IMR-90 (cell line): Measurements from ENCODE around the gene PRM2. TPM values are rescaled to one million over a fixed set of nuclear protein-coding genes. Genes with fewer than 3 reads are reported as not detected.

ENCODE experiments used
- ATAC-seq: fragments of 200-7000 bp; cut with Tn5 transposase; 2 replicates; pipeline ENCODE4 v1.9.1; 2020; ENCODE audit warnings: low read depth, mild to moderate bottlenecking, moderate library complexity
- BruUV-seq: library from RNA; stranded (reverse); fragments of 400-500 nt; replicated peaks from 2 replicates; lab custom pipeline; 2021; lab: Mats Ljungman, UMichigan
- CTCF ChIA-PET: fragments of 300-600 bp; formaldehyde crosslinking; extraction: SDS; loops from one replicate; lab custom pipeline; 2021; ENCODE audit warnings: antibody characterized with exemption; lab: Yijun Ruan, JAX
- POLR2A ChIA-PET: fragments of 300-600 bp; sonication (Branson Sonifier 250); formaldehyde crosslinking; loops from one replicate; lab custom pipeline; 2022; ENCODE audit warnings: antibody characterized with exemption; ENCODE audit not compliant: unreplicated experiment; lab: Charles Lee
- DNase-seq: peaks from one replicate; pipeline ENCODE4 v3.0.0; 2013
- H2AFZ ChIP-seq: replicated peaks from 2 replicates; pipeline ENCODE3; 2013; ENCODE audit warnings: low read length, mild to moderate bottlenecking; ENCODE audit not compliant: poor library complexity
- H2AK5ac ChIP-seq: 2 replicates; pipeline ENCODE4 v1.6.1; 2013; ENCODE audit warnings: low read depth, low read length, inconsistent platforms
- H2AK9ac ChIP-seq: replicated peaks from 2 replicates; pipeline ENCODE3; 2013; ENCODE audit warnings: mild to moderate bottlenecking, low read depth, low read length, moderate library complexity; ENCODE audit not compliant: poor library complexity
- H2BK120ac ChIP-seq: 2 replicates; pipeline ENCODE4 v1.6.1; 2013; ENCODE audit warnings: low read depth, low read length, inconsistent platforms
- H2BK15ac ChIP-seq: 3 replicates; pipeline ENCODE4 v1.6.1; 2013; ENCODE audit warnings: low read depth, low read length, inconsistent platforms
- H2BK20ac ChIP-seq: 2 replicates; pipeline ENCODE4 v1.6.1; 2013; ENCODE audit warnings: low read depth, mild to moderate bottlenecking, inconsistent platforms, low read length, moderate library complexity
- H2BK5ac ChIP-seq: 2 replicates; pipeline ENCODE4 v1.6.1; 2013; ENCODE audit warnings: mild to moderate bottlenecking, low read depth, low read length, inconsistent platforms; ENCODE audit not compliant: poor library complexity, severe bottlenecking
- H3K14ac ChIP-seq: replicated peaks from 2 replicates; pipeline ENCODE4 v1.6.1; 2013; ENCODE audit warnings: low read depth, low read length, inconsistent platforms
- H3K18ac ChIP-seq: 2 replicates; pipeline ENCODE4 v1.6.1; 2013; ENCODE audit warnings: low read depth, low read length, control low read depth
- H3K23ac ChIP-seq: 2 replicates; pipeline ENCODE4 v1.6.1; 2013; ENCODE audit warnings: low read depth, low read length, inconsistent platforms
- H3K27ac ChIP-seq: 2 replicates; pipeline ENCODE4 v1.5.1; 2013; ENCODE audit warnings: mild to moderate bottlenecking, control low read depth, low read length; ENCODE audit not compliant: insufficient read depth
- H3K27me3 ChIP-seq: 2 replicates; pipeline ENCODE4 v1.6.1; 2013; ENCODE audit warnings: low read length; ENCODE audit not compliant: control insufficient read depth, insufficient read depth
- H3K36me3 ChIP-seq: 2 replicates; pipeline ENCODE4 v1.6.1; 2013; ENCODE audit warnings: low read length, mixed read lengths; ENCODE audit not compliant: control insufficient read depth, insufficient read depth
- H3K4ac ChIP-seq: 2 replicates; pipeline ENCODE4 v1.6.1; 2013; ENCODE audit warnings: low read depth, low read length, inconsistent platforms
- H3K4me1 ChIP-seq: 2 replicates; pipeline ENCODE4 v1.6.1; 2013; ENCODE audit warnings: low read length, mixed read lengths; ENCODE audit not compliant: control insufficient read depth, insufficient read depth
- H3K4me2 ChIP-seq: 2 replicates; pipeline ENCODE4 v1.6.1; 2013; ENCODE audit warnings: low read depth, mild to moderate bottlenecking, control low read depth, low read length, moderate library complexity
- H3K4me3 ChIP-seq: 2 replicates; pipeline ENCODE4 v1.5.1; 2013; ENCODE audit warnings: low read depth, mild to moderate bottlenecking, control low read depth, low read length, moderate library complexity; ENCODE audit not compliant: insufficient read depth
- H3K56ac ChIP-seq: 2 replicates; pipeline ENCODE4 v1.6.1; 2013; ENCODE audit warnings: low read length, inconsistent platforms; ENCODE audit not compliant: insufficient read depth; ENCODE audit errors: extremely low read depth
- H3K79me1 ChIP-seq, 2 experiments: 2 replicates each; pipeline ENCODE4 v1.6.1; 2013; ENCODE audit warnings: low read length in 2 of 2, inconsistent platforms in 1 of 2, low read depth in 1 of 2
- H3K9ac ChIP-seq: 2 replicates; pipeline ENCODE4 v1.6.1; 2013; ENCODE audit warnings: low read depth, low read length, control low read depth
- H3K9me1 ChIP-seq: 2 replicates; pipeline ENCODE4 v1.6.1; 2013; ENCODE audit warnings: low read length, inconsistent platforms; ENCODE audit not compliant: insufficient read depth
- H3K9me3 ChIP-seq: 2 replicates; pipeline ENCODE4 v1.6.1; 2013; ENCODE audit warnings: low read length; ENCODE audit not compliant: control insufficient read depth, insufficient read depth
- H4K20me1 ChIP-seq: 2 replicates; pipeline ENCODE4 v1.6.1; 2013; ENCODE audit warnings: low read length, inconsistent platforms; ENCODE audit not compliant: insufficient read depth
- H4K5ac ChIP-seq: 2 replicates; pipeline ENCODE4 v1.6.1; 2013; ENCODE audit warnings: mild to moderate bottlenecking, low read depth, low read length, control low read depth
- H4K8ac ChIP-seq, 2 experiments: 2 replicates each; pipeline ENCODE4 v1.6.1; 2013; ENCODE audit warnings: low read depth in 2 of 2, low read length in 2 of 2, control low read depth in 1 of 2, inconsistent platforms in 1 of 2
- H4K91ac ChIP-seq: 2 replicates; pipeline ENCODE4 v1.6.1; 2013; ENCODE audit warnings: low read depth, low read length, inconsistent platforms; ENCODE audit not compliant: insufficient read depth
- BHLHE40 ChIP-seq: fragments of 150-350 bp; IDR thresholded peaks from 2 replicates; pipeline ENCODE4 v1.6.1; 2016; ENCODE audit warnings: mild to moderate bottlenecking, low read depth, low read length
- CHD1 ChIP-seq: IDR thresholded peaks from 2 replicates; pipeline ENCODE4 v1.6.1; 2012; ENCODE audit warnings: low read depth, low read length, improper control_type of control experiment
- FOS ChIP-seq: fragments of 150-350 bp; IDR thresholded peaks from 2 replicates; pipeline ENCODE4 v1.6.1; 2016; ENCODE audit warnings: low read depth, low read length
- MAFK ChIP-seq: IDR thresholded peaks from 2 replicates; pipeline ENCODE4 v1.6.1; 2012; ENCODE audit warnings: low read depth, low read length, improper control_type of control experiment
- MXI1 ChIP-seq: IDR thresholded peaks from 2 replicates; pipeline ENCODE4 v1.6.1; 2012; ENCODE audit warnings: low read depth, mild to moderate bottlenecking, low read length, moderate library complexity, borderline replicate concordance
- NFE2L2 ChIP-seq: fragments of 150-350 bp; IDR thresholded peaks from 2 replicates; pipeline ENCODE4 v1.6.1; 2016; ENCODE audit warnings: low read depth, mild to moderate bottlenecking, low read length
- POLR2A ChIP-seq: IDR thresholded peaks from 2 replicates; pipeline ENCODE4 v1.6.1; 2012; ENCODE audit warnings: mild to moderate bottlenecking, low read depth, low read length
- RAD21 ChIP-seq: IDR thresholded peaks from 2 replicates; pipeline ENCODE4 v1.6.1; 2012; ENCODE audit warnings: low read length, improper control_type of control experiment
- RCOR1 ChIP-seq: IDR thresholded peaks from 2 replicates; pipeline ENCODE4 v1.6.1; 2012; ENCODE audit warnings: mild to moderate bottlenecking, low read length, improper control_type of control experiment; ENCODE audit not compliant: insufficient replicate concordance
- RFX5 ChIP-seq: IDR thresholded peaks from 2 replicates; pipeline ENCODE4 v1.8.0; 2012; ENCODE audit warnings: low read depth, mild to moderate bottlenecking, low read length, moderate library complexity
- USF2 ChIP-seq: fragments of 150-350 bp; IDR thresholded peaks from 2 replicates; pipeline ENCODE4 v1.6.1; 2017; ENCODE audit warnings: mild to moderate bottlenecking, antibody characterized with exemption, low read length, low read depth
- WGBS, 2 experiments: methylation state at CpG; one replicate each; pipeline versions ENCODE4 v1.1.5 to v1.1.7; 2013; ENCODE audit warnings: missing lambda C conversion rate in 2 of 2; ENCODE audit not compliant: insufficient read length in 1 of 2; ENCODE audit errors: extremely low coverage in 2 of 2; 5-methylcytosine and 5-hydroxymethylcytosine counted together
- dilution Hi-C: fragments of 300-500 bp; cut with HindIII; formaldehyde crosslinking; loops from one replicate; pipeline ENCODE4 v1.14.3; 2018; ENCODE audit warnings: low sequenced_read_pairs; ENCODE audit not compliant: unreplicated experiment
- in situ Hi-C: fragments of 300-500 bp; cut with MboI; formaldehyde crosslinking; loops from 3 replicates; pipeline ENCODE4 v1.14.3; 2019; ENCODE audit warnings: low sequenced_read_pairs, inconsistent platforms, mixed read lengths
- intact Hi-C: fragments of 100-400 bp; cut with micrococcal nuclease; formaldehyde crosslinking; loops from 2 replicates; pipeline ENCODE4 v1.10.0; 2022
- polyA plus RNA-seq, 3 experiments: library from polyadenylated mRNA; depleted of rRNA; stranded (reverse); fragments of >200 nt; gene quantifications; 2 replicates each; pipeline ENCODE4 v1.2.3, GENCODE V29; 2012; ENCODE audit warnings: low replicate concordance in 1 of 3
- total RNA-seq: library from RNA; depleted of rRNA; stranded (reverse); fragments of >200 nt; gene quantifications from 2 replicates; pipeline ENCODE4 v1.2.3, GENCODE V29; 2012
- TF ChIP-seq, protein P1 (sequence below): fragments of 150-350 bp; IDR thresholded peaks from 2 replicates; pipeline ENCODE4 v1.6.1; 2016; ENCODE audit warnings: low read depth, mild to moderate bottlenecking, low read length, moderate library complexity, borderline replicate concordance

PRM2 gene
- total and polyA plus RNA-seq, 2 of the 4 experiments (the other 2 are of a cell fraction), result not detected

DNA sequence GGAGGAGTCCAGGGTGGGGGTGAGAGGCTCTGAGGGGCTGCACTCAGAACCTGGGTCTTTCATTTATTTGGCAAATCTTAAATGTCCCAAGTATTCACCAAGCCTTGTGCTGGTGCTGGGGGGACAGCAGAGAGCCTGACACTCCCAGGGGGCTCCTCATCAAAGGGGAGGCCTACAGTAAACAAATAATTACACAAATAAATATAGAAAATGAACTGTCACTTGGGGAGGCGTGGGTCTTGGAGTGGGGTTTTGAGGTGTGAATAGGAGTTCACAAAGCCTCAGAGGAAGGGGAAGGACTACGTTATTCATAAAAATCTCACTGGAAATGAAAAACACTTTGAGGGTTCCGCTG lies 20.0 kb upstream of the PRM2 start:
- Histone ChIP-seq H3K36me3 (no peaks in the 10 kb centered on the region), H3K4ac (no peak overlapping the region), H2AK5ac (no peak overlapping the region), H3K4me2 (no peak overlapping the region), H3K9ac (no peak overlapping the region), H4K20me1 (no peaks in the 10 kb centered on the region), H3K18ac (no peak overlapping the region), H2AK9ac (no peak overlapping the region), H2BK15ac (no peak overlapping the region), H3K27ac (no peak overlapping the region), H3K4me3 (no peak overlapping the region), H4K5ac (no peak overlapping the region), H3K27me3 (no peaks in the 10 kb centered on the region), H4K8ac (no peak overlapping the region), H3K56ac (no peak overlapping the region), H2BK20ac (no peak overlapping the region), H3K23ac (no peak overlapping the region), H2BK120ac (no peak overlapping the region; the same call in 1 of the 2 replicates), H3K4me1 (peaks cover 10% of the 10 kb centered on the region), H3K9me1 (no peaks in the 10 kb centered on the region), H3K9me3 (no peaks in the 10 kb centered on the region), H3K79me1 (no peaks in the 10 kb centered on the region), H2AFZ (no peak overlapping the region), H4K91ac (no peak overlapping the region), H3K14ac (no peak overlapping the region), H2BK5ac (no peak overlapping the region)
- dilution Hi-C loops (no loop called here), in situ Hi-C loops (no loop called here), intact Hi-C loops (loop anchor here (5.0 kb wide), 1 partner anchor 56 kb away; no protein-coding TSS in a partner anchor)
- CTCF ChIA-PET, result no interaction called here
- ATAC-seq, result no peak
- POLR2A ChIA-PET, result no interaction called here
- no CpG with 5 or more reads among the region's 3 CpGs for WGBS, 2 experiments
- BruUV-seq, result no TSS peak
- TF ChIP-seq CHD1 (no peak), RFX5 (no peak), RCOR1 (no peak), RAD21 (no peak), MXI1 (no peak), USF2 (no peak), POLR2A (no peak), FOS (no peak), NFE2L2 (no peak), BHLHE40 (no peak), MAFK (no peak)
- TF ChIP-seq, protein P1, sequence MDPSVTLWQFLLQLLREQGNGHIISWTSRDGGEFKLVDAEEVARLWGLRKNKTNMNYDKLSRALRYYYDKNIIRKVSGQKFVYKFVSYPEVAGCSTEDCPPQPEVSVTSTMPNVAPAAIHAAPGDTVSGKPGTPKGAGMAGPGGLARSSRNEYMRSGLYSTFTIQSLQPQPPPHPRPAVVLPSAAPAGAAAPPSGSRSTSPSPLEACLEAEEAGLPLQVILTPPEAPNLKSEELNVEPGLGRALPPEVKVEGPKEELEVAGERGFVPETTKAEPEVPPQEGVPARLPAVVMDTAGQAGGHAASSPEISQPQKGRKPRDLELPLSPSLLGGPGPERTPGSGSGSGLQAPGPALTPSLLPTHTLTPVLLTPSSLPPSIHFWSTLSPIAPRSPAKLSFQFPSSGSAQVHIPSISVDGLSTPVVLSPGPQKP, result no peak
- no peak for DNase-seq
